ENCODE measurements around the gene ADCY10.

DNA sequence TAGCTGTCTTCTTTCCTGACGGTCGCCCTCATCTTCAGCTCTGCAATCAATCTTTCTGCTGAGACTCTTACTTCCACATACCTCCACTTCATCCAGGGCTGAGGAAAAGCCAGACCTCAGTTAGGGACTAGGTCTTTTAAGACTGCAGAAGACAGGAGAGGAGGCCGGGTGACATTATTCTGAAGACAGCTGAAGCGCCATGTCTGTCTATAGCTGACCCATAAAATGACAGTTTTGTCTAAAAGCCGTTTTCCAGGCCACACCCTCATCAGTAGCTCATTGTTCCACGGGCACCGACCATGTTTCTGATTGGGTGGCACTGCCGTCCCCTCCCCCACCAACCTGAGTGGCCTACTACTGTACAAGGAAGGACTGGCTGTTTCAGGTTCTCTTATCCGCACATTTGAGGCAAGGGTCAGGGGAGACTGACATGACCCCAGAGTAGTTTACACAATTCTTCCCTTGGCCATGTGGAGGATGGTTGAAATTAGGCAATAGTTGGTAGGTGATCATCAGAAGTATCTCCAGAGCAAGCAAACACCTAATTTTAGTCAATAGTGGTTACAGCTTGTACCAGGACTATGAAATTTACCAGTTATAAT, at the start of gene ADCY10:
- TF ChIP-seq CTCF (conservative IDR thresholded peaks at IDR 0.05 in 1 of 2, IDR thresholded peaks at IDR 0.05 in 1 of 2; ENCODE audit: low read depth in 1 of 2, low read length in 2 of 2): no peak
- TF ChIP-seq EZH2 (IDR thresholded peaks at IDR 0.05; ENCODE audit: low read length, missing control alignments): no peak

Data from fibroblast of lung (primary cell).